T47D (cell line): Measurements from ENCODE around the gene ACTRT3.
"Not testable (repeated sequence)": the region's sequence is repeated elsewhere in the genome, so short reads cannot be mapped to it uniquely, and the experiment has no call there.

ENCODE experiments used
- DNase-seq, 2 experiments: peaks; one replicate each; pipeline versions ENCODE4 v3.0.0 to v3.0.0-alpha.2; 2011 to 2012; ENCODE audit warnings: low read depth in 1 of 2, low spot score in 1 of 2
- JUND ChIP-seq: IDR thresholded peaks from 2 replicates; pipeline ENCODE4 v1.6.1; 2012; ENCODE audit warnings: low read depth
- in situ Hi-C: cut with HindIII; loops from 2 replicates; pipeline ENCODE4 v1.10.0; 2016; ENCODE audit warnings: low sequenced_read_pairs, low pct_unique_long_range_greater_than_20kb

The ACTRT3 gene

GRCh38 chr3:169764882-169765612 is 4.3 kb downstream of the ACTRT3 start, which contains the start of gene TERC:
Gene TERC, minus strand, starts transcription at chr3:169765060.
- in situ Hi-C loops = no loop called here
- no peak for TF ChIP-seq JUND
- peak; percentile 86 to 99 for DNase-seq

DNA sequence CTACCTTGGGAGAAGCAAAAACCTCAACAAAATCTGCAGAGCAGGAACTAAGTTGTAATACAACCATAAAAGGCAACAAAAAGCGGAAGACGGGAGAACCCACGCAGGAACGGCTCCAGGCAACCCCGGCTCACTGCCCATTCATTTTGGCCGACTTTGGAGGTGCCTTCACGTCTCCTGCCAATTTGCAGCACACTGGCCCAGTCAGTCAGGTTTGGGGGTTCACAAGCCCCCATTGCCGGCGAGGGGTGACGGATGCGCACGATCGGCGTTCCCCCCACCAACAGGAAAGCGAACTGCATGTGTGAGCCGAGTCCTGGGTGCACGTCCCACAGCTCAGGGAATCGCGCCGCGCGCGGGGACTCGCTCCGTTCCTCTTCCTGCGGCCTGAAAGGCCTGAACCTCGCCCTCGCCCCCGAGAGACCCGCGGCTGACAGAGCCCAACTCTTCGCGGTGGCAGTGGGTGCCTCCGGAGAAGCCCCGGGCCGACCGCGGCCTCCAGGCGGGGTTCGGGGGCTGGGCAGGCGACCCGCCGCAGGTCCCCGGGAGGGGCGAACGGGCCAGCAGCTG is 5.0 kb downstream of the ACTRT3 start:
- DNase-seq = peak; percentile 52 to 76
- no peak for TF ChIP-seq JUND
- in situ Hi-C loops = no loop called here

DNA sequence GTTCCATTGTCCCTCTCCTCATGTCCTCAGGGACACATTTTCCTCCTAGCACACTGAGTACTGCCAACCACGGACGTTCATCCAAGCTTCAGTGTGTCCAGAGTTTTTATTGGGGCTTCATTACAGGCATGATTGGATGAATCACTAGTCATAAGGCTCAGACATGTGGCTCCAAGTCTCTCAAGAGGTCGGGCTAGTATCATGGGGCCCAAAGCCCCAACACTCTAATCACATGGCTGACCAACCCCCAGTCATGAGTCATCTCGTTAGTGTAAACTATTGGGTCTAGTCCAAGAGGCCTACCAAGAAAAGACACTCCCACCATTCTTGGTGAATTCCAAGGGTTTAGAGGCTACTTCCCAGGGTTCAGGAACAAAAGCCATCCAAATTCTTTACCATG is 8.9 kb downstream of the ACTRT3 start:
- no peak for DNase-seq
- TF ChIP-seq JUND = no peak
- in situ Hi-C loops = no loop called here

DNA sequence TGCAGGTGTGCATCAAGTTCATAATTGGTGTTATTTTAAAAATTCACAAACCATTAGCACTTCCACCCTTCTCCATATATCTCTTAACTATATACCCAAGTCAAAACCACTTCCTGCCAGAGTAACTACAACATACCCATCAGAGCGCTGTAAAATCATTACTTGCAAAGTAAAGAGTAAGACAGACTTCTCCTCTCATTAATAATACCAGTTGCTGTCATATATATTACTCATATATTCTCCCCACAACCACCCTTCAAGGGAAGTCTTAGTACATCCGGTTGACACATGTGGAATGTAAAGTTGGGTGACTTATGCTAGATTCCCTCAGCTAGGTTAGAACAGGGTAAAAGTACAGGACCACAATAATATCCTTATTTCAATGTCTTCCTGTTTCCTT is 10.1 kb downstream of the ACTRT3 start:
- DNase-seq = no peak
- in situ Hi-C loops = no loop called here
- TF ChIP-seq JUND = no peak

- no peak for DNase-seq
- in situ Hi-C loops = no loop called here
- no peak for TF ChIP-seq JUND
These were observed 10.9 kb downstream of the ACTRT3 start for GRCh38 chr3:169758359-169758994.

- in situ Hi-C loops = no loop called here
- TF ChIP-seq JUND = no peak
- DNase-seq = no peak
These were observed 13.9 kb downstream of the ACTRT3 start for GRCh38 chr3:169755488-169755887.

GRCh38 chr3:169754711-169755110 is 14.7 kb downstream of the ACTRT3 start:
- no peak for TF ChIP-seq JUND
- DNase-seq = peak in 1 of 2 experiments; percentile 67
- in situ Hi-C loops = no loop called here

DNA sequence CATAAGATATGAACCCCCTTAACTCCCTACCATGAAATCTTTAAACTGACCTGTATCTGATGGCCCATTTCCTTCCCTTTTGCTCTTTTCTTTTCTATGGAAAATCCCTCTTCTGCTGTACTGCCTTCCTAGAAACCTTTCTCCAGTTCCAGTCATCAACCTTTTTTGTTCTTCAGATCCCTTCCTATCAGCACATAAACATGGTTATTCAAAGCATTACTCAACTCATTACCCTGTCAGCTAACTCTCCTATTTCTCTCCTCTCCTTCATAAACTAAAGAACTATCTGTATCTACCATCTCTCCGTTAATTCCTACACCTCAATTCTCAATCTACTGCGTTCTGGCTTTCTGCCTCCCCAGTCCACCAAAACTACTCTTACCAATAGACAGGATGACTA is 17.5 kb downstream of the ACTRT3 start:
- no peak for DNase-seq
- no peak for TF ChIP-seq JUND
- in situ Hi-C loops = no loop called here

DNA sequence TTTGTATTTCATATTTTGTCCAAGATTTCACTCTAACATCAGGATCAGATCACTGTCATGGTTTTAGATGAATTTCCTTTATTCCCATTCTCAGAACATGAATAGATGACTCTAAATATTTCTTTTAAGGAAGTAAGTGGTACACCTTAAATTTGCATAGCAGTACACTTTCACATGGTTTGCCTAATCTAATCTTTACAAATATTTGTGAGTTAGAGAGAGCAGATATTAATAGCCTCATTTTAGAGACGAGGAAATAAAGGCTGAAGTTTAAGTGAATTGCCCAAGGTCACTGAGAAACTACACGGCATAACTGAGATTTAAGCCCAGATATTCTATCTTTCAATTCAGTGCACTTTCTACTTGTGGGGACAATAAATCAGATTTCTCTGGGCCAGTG is 18.7 kb downstream of the ACTRT3 start:
- in situ Hi-C loops = no loop called here
- DNase-seq = no peak
- TF ChIP-seq JUND = no peak

GRCh38 chr3:169748670-169749069 is 20.7 kb downstream of the ACTRT3 start:
- in situ Hi-C loops = no loop called here
- DNase-seq = no peak
- TF ChIP-seq JUND = no peak

DNA sequence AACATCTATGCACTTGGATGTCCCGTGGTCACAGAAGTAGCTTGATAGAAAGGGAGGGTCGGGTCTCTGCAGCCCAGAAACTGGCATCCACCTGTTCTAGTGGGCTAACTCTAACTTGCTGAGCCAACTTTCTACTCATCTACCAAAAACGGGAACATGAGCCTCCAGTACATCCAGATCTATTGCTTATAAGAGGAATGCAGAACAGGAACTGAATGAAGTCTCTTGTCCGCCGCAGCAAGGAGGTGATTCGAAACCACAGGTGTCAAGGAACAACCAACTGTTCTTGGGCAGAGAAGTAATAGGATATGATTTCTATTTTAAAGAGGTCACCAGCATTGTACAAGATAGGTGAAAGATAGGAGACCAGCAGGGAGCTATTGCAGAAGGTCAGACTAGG is 22.4 kb downstream of the ACTRT3 start:
- no peak for DNase-seq
- in situ Hi-C loops = no loop called here
- TF ChIP-seq JUND = no peak

- peak; percentile 62 to 71 for DNase-seq
- in situ Hi-C loops = no loop called here
- TF ChIP-seq JUND = no peak
These were observed 24.9 kb downstream of the ACTRT3 start for GRCh38 chr3:169744366-169745054.

DNA sequence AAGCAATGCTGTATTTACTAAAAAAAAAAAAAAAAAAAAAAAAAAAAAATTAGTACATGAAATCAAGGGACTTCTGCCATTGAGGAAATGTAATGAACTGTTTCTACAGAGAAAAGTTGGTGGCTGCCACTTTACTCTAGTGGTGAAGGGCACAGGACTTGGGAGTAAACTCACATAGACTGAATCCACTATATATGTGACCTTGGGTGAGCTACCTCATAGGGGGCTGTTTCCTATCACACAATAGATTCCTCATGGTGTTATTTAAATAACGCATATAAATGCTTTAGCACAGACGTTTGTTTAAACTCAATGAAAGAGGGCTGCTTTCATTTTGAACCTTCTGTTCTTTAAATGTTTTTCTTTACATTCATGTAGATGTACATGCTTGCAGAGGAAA is 30.3 kb downstream of the ACTRT3 start:
- in situ Hi-C loops = no loop called here
- no peak for TF ChIP-seq JUND
- DNase-seq = no peak

GRCh38 chr3:169731857-169732256 is 37.5 kb downstream of the ACTRT3 start:
- DNase-seq, in situ Hi-C loops: not testable (repeated sequence)
